ENCODE data around the gene HSD3B1.

The HSD3B1 gene

GRCh38 chr1:119506941-119507340 is at the start of gene HSD3B1:
Gene HSD3B1, plus strand, starts transcription at chr1:119507210. Its CDS starts 267 bp downstream, at chr1:119507477.
- no peaks in the 10 kb centered on the region for H3K27me3 Mint-ChIP-seq
- H3K27ac Mint-ChIP-seq, result no peak within 1 kb of the TSS
- H3K4me3 Mint-ChIP-seq, result no peak within 1 kb of the TSS
- no peaks in the 10 kb centered on the region for H3K9me3 Mint-ChIP-seq
- no peak for DNase-seq
- H3K36me3 Mint-ChIP-seq (ENCODE audit: low read depth), result no peaks in the 10 kb centered on the region
- no peaks in the 10 kb centered on the region for H3K4me1 Mint-ChIP-seq (ENCODE audit: low read depth)

- Mint-ChIP-seq H3K4me3 (no peak overlapping the region), H3K27ac (no peak overlapping the region), H3K27me3 (no peaks in the 10 kb centered on the region), H3K4me1 (ENCODE audit: low read depth) (no peaks in the 10 kb centered on the region), H3K36me3 (ENCODE audit: low read depth) (no peaks in the 10 kb centered on the region), H3K9me3 (no peaks in the 10 kb centered on the region)
- no peak for DNase-seq
Observed at GRCh38 chr1:119462964-119463363, 44.0 kb upstream of the HSD3B1 start.

GRCh38 chr1:119463569-119463968 is 43.4 kb upstream of the HSD3B1 start:
- no peaks in the 10 kb centered on the region for H3K36me3 Mint-ChIP-seq (ENCODE audit: low read depth)
- no peaks in the 10 kb centered on the region for H3K9me3 Mint-ChIP-seq
- H3K4me3 Mint-ChIP-seq, result no peak overlapping the region
- DNase-seq, result no peak
- H3K27me3 Mint-ChIP-seq, result no peaks in the 10 kb centered on the region
- H3K27ac Mint-ChIP-seq, result no peak overlapping the region
- no peaks in the 10 kb centered on the region for H3K4me1 Mint-ChIP-seq (ENCODE audit: low read depth)

- Mint-ChIP-seq H3K9me3 (no peaks in the 10 kb centered on the region), H3K27ac (no peak overlapping the region), H3K36me3 (ENCODE audit: low read depth) (no peaks in the 10 kb centered on the region), H3K4me1 (ENCODE audit: low read depth) (no peaks in the 10 kb centered on the region), H3K27me3 (no peaks in the 10 kb centered on the region), H3K4me3 (no peak overlapping the region)
- DNase-seq, result no peak
Observed at GRCh38 chr1:119466445-119466844, 40.6 kb upstream of the HSD3B1 start.

- H3K9me3 Mint-ChIP-seq, result no peaks in the 10 kb centered on the region
- no peak overlapping the region for H3K4me3 Mint-ChIP-seq
- no peaks in the 10 kb centered on the region for H3K4me1 Mint-ChIP-seq (ENCODE audit: low read depth)
Observed at GRCh38 chr1:119467219-119467618, 39.8 kb upstream of the HSD3B1 start.

GRCh38 chr1:119467857-119468668 is 38.9 kb upstream of the HSD3B1 start:
- no peaks in the 10 kb centered on the region for H3K4me1 Mint-ChIP-seq (ENCODE audit: low read depth)
- no peak overlapping the region for H3K27ac Mint-ChIP-seq
- no peak for DNase-seq
- H3K27me3 Mint-ChIP-seq, result no peaks in the 10 kb centered on the region
- H3K4me3 Mint-ChIP-seq, result no peak overlapping the region
- no peaks in the 10 kb centered on the region for H3K36me3 Mint-ChIP-seq (ENCODE audit: low read depth)
- no peaks in the 10 kb centered on the region for H3K9me3 Mint-ChIP-seq

More at GRCh38 chr1:119467219-119467618, 39.8 kb upstream of the HSD3B1 start:
- no peaks in the 10 kb centered on the region for H3K27me3 Mint-ChIP-seq
- no peaks in the 10 kb centered on the region for H3K36me3 Mint-ChIP-seq (ENCODE audit: low read depth)
- no peak overlapping the region for H3K27ac Mint-ChIP-seq
- no peak for DNase-seq

GRCh38 chr1:119469741-119470140 is 37.3 kb upstream of the HSD3B1 start:
- Mint-ChIP-seq H3K27me3 (no peaks in the 10 kb centered on the region), H3K36me3 (ENCODE audit: low read depth) (no peaks in the 10 kb centered on the region), H3K4me3 (no peak overlapping the region), H3K27ac (no peak overlapping the region), H3K4me1 (ENCODE audit: low read depth) (no peaks in the 10 kb centered on the region), H3K9me3 (no peaks in the 10 kb centered on the region)
- no peak for DNase-seq

- Mint-ChIP-seq H3K9me3 (no peaks in the 10 kb centered on the region), H3K27ac (no peak overlapping the region), H3K4me1 (ENCODE audit: low read depth) (no peaks in the 10 kb centered on the region), H3K27me3 (no peaks in the 10 kb centered on the region), H3K36me3 (ENCODE audit: low read depth) (no peaks in the 10 kb centered on the region), H3K4me3 (no peak overlapping the region)
- DNase-seq, result no peak
Observed at GRCh38 chr1:119470377-119470776, 36.6 kb upstream of the HSD3B1 start.

- no peaks in the 10 kb centered on the region for H3K27me3 Mint-ChIP-seq
- no peak for DNase-seq
- no peak overlapping the region for H3K4me3 Mint-ChIP-seq
- no peaks in the 10 kb centered on the region for H3K36me3 Mint-ChIP-seq (ENCODE audit: low read depth)
- H3K9me3 Mint-ChIP-seq, result no peaks in the 10 kb centered on the region
- no peaks in the 10 kb centered on the region for H3K4me1 Mint-ChIP-seq (ENCODE audit: low read depth)
- H3K27ac Mint-ChIP-seq, result no peak overlapping the region
Observed at GRCh38 chr1:119470958-119471357, 36.1 kb upstream of the HSD3B1 start.

- Mint-ChIP-seq H3K36me3 (ENCODE audit: low read depth) (no peaks in the 10 kb centered on the region), H3K27me3 (no peaks in the 10 kb centered on the region), H3K4me3 (no peak overlapping the region), H3K9me3 (no peaks in the 10 kb centered on the region), H3K27ac (no peak overlapping the region), H3K4me1 (ENCODE audit: low read depth) (no peaks in the 10 kb centered on the region)
- DNase-seq, result no peak
Observed at GRCh38 chr1:119471566-119471965, 35.4 kb upstream of the HSD3B1 start.

GRCh38 chr1:119472080-119472818 is 34.8 kb upstream of the HSD3B1 start:
- DNase-seq, result no peak
- Mint-ChIP-seq H3K4me3 (no peak overlapping the region), H3K27me3 (no peaks in the 10 kb centered on the region), H3K9me3 (no peaks in the 10 kb centered on the region), H3K27ac (no peak overlapping the region), H3K36me3 (ENCODE audit: low read depth) (no peaks in the 10 kb centered on the region), H3K4me1 (ENCODE audit: low read depth) (no peaks in the 10 kb centered on the region)

GRCh38 chr1:119472819-119473175 is 34.2 kb upstream of the HSD3B1 start:
- no peak for DNase-seq
- no peaks in the 10 kb centered on the region for H3K4me1 Mint-ChIP-seq (ENCODE audit: low read depth)
- no peaks in the 10 kb centered on the region for H3K36me3 Mint-ChIP-seq (ENCODE audit: low read depth)
- no peak overlapping the region for H3K4me3 Mint-ChIP-seq
- no peak overlapping the region for H3K27ac Mint-ChIP-seq
- no peaks in the 10 kb centered on the region for H3K9me3 Mint-ChIP-seq
- no peaks in the 10 kb centered on the region for H3K27me3 Mint-ChIP-seq

GRCh38 chr1:119475866-119476439 is 31.1 kb upstream of the HSD3B1 start:
- DNase-seq, result peak; percentile 31
- Mint-ChIP-seq H3K4me1 (ENCODE audit: low read depth) (no peaks in the 10 kb centered on the region), H3K27ac (no peak overlapping the region), H3K27me3 (no peaks in the 10 kb centered on the region), H3K9me3 (no peaks in the 10 kb centered on the region), H3K36me3 (ENCODE audit: low read depth) (no peaks in the 10 kb centered on the region), H3K4me3 (no peak overlapping the region)

- Mint-ChIP-seq H3K4me1 (ENCODE audit: low read depth) (no peaks in the 10 kb centered on the region), H3K27ac (no peak overlapping the region), H3K36me3 (ENCODE audit: low read depth) (no peaks in the 10 kb centered on the region), H3K27me3 (no peaks in the 10 kb centered on the region), H3K9me3 (no peaks in the 10 kb centered on the region), H3K4me3 (no peak overlapping the region)
- no peak for DNase-seq
Observed at GRCh38 chr1:119477710-119478109, 29.3 kb upstream of the HSD3B1 start.

- no peaks in the 10 kb centered on the region for H3K9me3 Mint-ChIP-seq
- no peaks in the 10 kb centered on the region for H3K36me3 Mint-ChIP-seq (ENCODE audit: low read depth)
- H3K4me3 Mint-ChIP-seq, result no peak overlapping the region
- no peaks in the 10 kb centered on the region for H3K27me3 Mint-ChIP-seq
- no peaks in the 10 kb centered on the region for H3K4me1 Mint-ChIP-seq (ENCODE audit: low read depth)
- H3K27ac Mint-ChIP-seq, result no peak overlapping the region
- DNase-seq, result no peak
Observed at GRCh38 chr1:119480175-119480574, 26.8 kb upstream of the HSD3B1 start.
